Neural progenitor cell (in vitro differentiated cells): Measurements from ENCODE around the gene KCNQ1.

ENCODE experiments used
- EZH2 ChIP-seq: fragments of 200-600 bp; sonication (generic); IDR thresholded peaks from 2 replicates; pipeline ENCODE4 v1.6.1; 2017; ENCODE audit warnings: antibody characterized with exemption, mild to moderate bottlenecking, moderate library complexity
- EZH2phosphoT487 ChIP-seq: fragments of 200-600 bp; sonication (generic); IDR thresholded peaks from 2 replicates; pipeline ENCODE4 v1.6.1; 2017; ENCODE audit warnings: antibody characterized with exemption
- TF ChIP-seq, protein P1 (sequence below): fragments of 200-600 bp; sonication (generic); IDR thresholded peaks from 2 replicates; pipeline ENCODE4 v1.5.1; 2017; ENCODE audit warnings: antibody characterized with exemption, mild to moderate bottlenecking

DNA sequence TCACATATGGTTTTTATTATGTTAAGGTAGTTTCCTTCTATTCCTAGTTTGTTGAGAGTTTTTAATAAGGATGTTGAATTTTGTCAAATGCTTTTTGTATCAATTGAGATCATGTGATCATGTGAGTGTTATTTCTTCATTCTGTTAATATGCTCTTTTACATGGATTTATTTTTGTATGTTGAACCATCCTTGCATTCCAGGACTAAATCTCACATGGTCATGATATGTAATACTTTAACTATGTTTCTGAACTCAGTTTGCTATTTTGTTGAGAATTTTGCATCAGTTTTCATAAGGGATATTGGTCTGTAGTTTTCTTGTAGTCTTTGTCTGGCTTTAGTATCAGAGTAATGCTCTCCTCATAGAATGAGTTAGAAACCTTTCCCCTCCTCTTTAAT, 43.2 kb downstream of the KCNQ1 start:
- TF ChIP-seq, protein P1, sequence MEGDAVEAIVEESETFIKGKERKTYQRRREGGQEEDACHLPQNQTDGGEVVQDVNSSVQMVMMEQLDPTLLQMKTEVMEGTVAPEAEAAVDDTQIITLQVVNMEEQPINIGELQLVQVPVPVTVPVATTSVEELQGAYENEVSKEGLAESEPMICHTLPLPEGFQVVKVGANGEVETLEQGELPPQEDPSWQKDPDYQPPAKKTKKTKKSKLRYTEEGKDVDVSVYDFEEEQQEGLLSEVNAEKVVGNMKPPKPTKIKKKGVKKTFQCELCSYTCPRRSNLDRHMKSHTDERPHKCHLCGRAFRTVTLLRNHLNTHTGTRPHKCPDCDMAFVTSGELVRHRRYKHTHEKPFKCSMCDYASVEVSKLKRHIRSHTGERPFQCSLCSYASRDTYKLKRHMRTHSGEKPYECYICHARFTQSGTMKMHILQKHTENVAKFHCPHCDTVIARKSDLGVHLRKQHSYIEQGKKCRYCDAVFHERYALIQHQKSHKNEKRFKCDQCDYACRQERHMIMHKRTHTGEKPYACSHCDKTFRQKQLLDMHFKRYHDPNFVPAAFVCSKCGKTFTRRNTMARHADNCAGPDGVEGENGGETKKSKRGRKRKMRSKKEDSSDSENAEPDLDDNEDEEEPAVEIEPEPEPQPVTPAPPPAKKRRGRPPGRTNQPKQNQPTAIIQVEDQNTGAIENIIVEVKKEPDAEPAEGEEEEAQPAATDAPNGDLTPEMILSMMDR: no peak
- no peak for TF ChIP-seq EZH2phosphoT487
- no peak for TF ChIP-seq EZH2
